Activated effector memory CD4-positive, alpha-beta T cell treated with anti-CD3 and anti-CD28 coated beads, Interleukin-2, amount 50 U/mL, for 16 hours (primary cell): ENCODE measurements around the gene CRTC1.
"Not testable (repeated sequence)": the region's sequence is repeated elsewhere in the genome, so short reads cannot be mapped to it uniquely, and the experiment has no call there.

Experiments
- DNase-seq: peaks from one replicate; pipeline ENCODE4 v3.0.0-alpha.2; 2020

Gene CRTC1

GRCh38 chr19:18671303-18672043 lies 12.0 kb upstream of the CRTC1 start:
- DNase-seq, result no peak

GRCh38 chr19:18672044-18672451 lies 11.4 kb upstream of the CRTC1 start:
- no peak for DNase-seq

- DNase-seq, result no peak
These were observed 10.7 kb upstream of the CRTC1 start for GRCh38 chr19:18672606-18673337.

GRCh38 chr19:18674616-18675015 lies 8.9 kb upstream of the CRTC1 start:
- DNase-seq, result no peak

GRCh38 chr19:18675779-18676178 lies 7.7 kb upstream of the CRTC1 start:
- DNase-seq, result no peak

- no peak for DNase-seq
These were observed 6.8 kb upstream of the CRTC1 start for GRCh38 chr19:18676692-18677091.

GRCh38 chr19:18677156-18677555 lies 6.3 kb upstream of the CRTC1 start:
- no peak for DNase-seq

- DNase-seq, result not testable (repeated sequence)
These were observed 3.3 kb upstream of the CRTC1 start for GRCh38 chr19:18680148-18680547.

GRCh38 chr19:18682807-18683108 lies 722 bp upstream of the CRTC1 start:
- DNase-seq, result no peak

- DNase-seq, result no peak
These were observed 620 bp downstream of the CRTC1 start for GRCh38 chr19:18683958-18684641.

- DNase-seq, result no peak
These were observed 1.1 kb downstream of the CRTC1 start for GRCh38 chr19:18684642-18684993.

- no peak for DNase-seq
These were observed 2.2 kb downstream of the CRTC1 start for GRCh38 chr19:18685597-18686190.

GRCh38 chr19:18687740-18688465 lies 4.4 kb downstream of the CRTC1 start:
- no peak for DNase-seq

- DNase-seq, result no peak
These were observed 12.5 kb downstream of the CRTC1 start for GRCh38 chr19:18696023-18696422.

GRCh38 chr19:18697680-18698079 lies 14.2 kb downstream of the CRTC1 start:
- DNase-seq, result no peak

- no peak for DNase-seq
These were observed 15.1 kb downstream of the CRTC1 start for GRCh38 chr19:18698321-18699167.

GRCh38 chr19:18699403-18700054 lies 16.0 kb downstream of the CRTC1 start:
- DNase-seq, result no peak

- DNase-seq, result peak; percentile 90
These were observed 17.2 kb downstream of the CRTC1 start for GRCh38 chr19:18700501-18701249.

GRCh38 chr19:18701250-18701608 lies 17.7 kb downstream of the CRTC1 start:
- DNase-seq, result no peak

- no peak for DNase-seq
These were observed 20.6 kb downstream of the CRTC1 start for GRCh38 chr19:18704054-18704453.

- DNase-seq, result no peak
These were observed 21.5 kb downstream of the CRTC1 start for GRCh38 chr19:18704971-18705370.
